ENCODE measurements around the gene RASAL1.

Gene RASAL1

GRCh38 chr12:113071135-113072112 lies 64.1 kb downstream of the RASAL1 start:
- DNase-seq, result no peak

GRCh38 chr12:113070117-113070906 lies 65.2 kb downstream of the RASAL1 start:
- peak; percentile 88 to 95 for DNase-seq

GRCh38 chr12:113069751-113070116 lies 65.8 kb downstream of the RASAL1 start:
- no peak for DNase-seq

- no peak for DNase-seq
Observed at GRCh38 chr12:113069149-113069548, 66.4 kb downstream of the RASAL1 start.

- DNase-seq, result no peak
Observed at GRCh38 chr12:113067987-113068935, 67.3 kb downstream of the RASAL1 start.

GRCh38 chr12:113066813-113067400 lies 68.7 kb downstream of the RASAL1 start:
- DNase-seq, result no peak

GRCh38 chr12:113065126-113066007 lies 70.2 kb downstream of the RASAL1 start:
- DNase-seq, result no peak

- DNase-seq, result no peak
Observed at GRCh38 chr12:113064395-113065125, 71.0 kb downstream of the RASAL1 start.

GRCh38 chr12:113063396-113064350 lies 71.9 kb downstream of the RASAL1 start:
- no peak for DNase-seq

GRCh38 chr12:113062502-113063395 lies 72.8 kb downstream of the RASAL1 start:
- DNase-seq, result peak; percentile 53 to 58

GRCh38 chr12:113061061-113061694 lies 74.4 kb downstream of the RASAL1 start:
- DNase-seq, result no peak

- no peak for DNase-seq
Observed at GRCh38 chr12:113060336-113060960, 75.1 kb downstream of the RASAL1 start.

- no peak for DNase-seq
Observed at GRCh38 chr12:113059071-113059595, 76.4 kb downstream of the RASAL1 start.

- DNase-seq, result no peak
Observed at GRCh38 chr12:113058553-113058952, 77.0 kb downstream of the RASAL1 start.

- DNase-seq, result no peak
Observed at GRCh38 chr12:113057565-113058485, 77.7 kb downstream of the RASAL1 start.
